Stimulated activated naive CD8-positive, alpha-beta T cell treated with anti-CD3 and anti-CD28 coated beads, Interleukin-15, amount 100 ng/mL, for 72 hours (primary cell): ENCODE results near the gene SEC24D.
A peak's percentile ranks its signal among the peaks of the same experiment; 100 is the strongest.
"Not testable (repeated sequence)": the region's sequence is repeated elsewhere in the genome, so short reads cannot be mapped to it uniquely, and the experiment has no call there.

ENCODE experiments used
- ATAC-seq: fragments of 150-1000 bp; cut with Tn5 transposase; 2 replicates; pipeline ENCODE4 v1.10.0; 2021; ENCODE audit warnings: mild to moderate bottlenecking, moderate library complexity
- DNase-seq, 2 donors: peaks; one replicate each; pipeline ENCODE4 v3.0.0; 2021 to 2022
- H3K27ac Mint-ChIP-seq, 2 donors: one replicate each; pipeline ENCODE4 v1.8.0; 2022; ENCODE audit warnings: mild to moderate bottlenecking in 2 of 2, mixed read lengths in 2 of 2, moderate library complexity in 2 of 2
- H3K27me3 Mint-ChIP-seq: one replicate; pipeline ENCODE4 v1.8.0; 2022; ENCODE audit warnings: mixed read lengths
- H3K4me1 Mint-ChIP-seq: one replicate; pipeline ENCODE4 v1.8.0; 2022; ENCODE audit warnings: mild to moderate bottlenecking, mixed read lengths
- H3K4me3 Mint-ChIP-seq, 2 donors: one replicate each; pipeline ENCODE4 v1.8.0; 2022; ENCODE audit warnings: mild to moderate bottlenecking in 2 of 2, mixed read lengths in 2 of 2, moderate library complexity in 1 of 2
- H3K9me3 Mint-ChIP-seq, 2 donors: one replicate each; pipeline ENCODE4 v1.8.0; 2022; ENCODE audit warnings: mixed read lengths in 2 of 2

SEC24D gene

GRCh38 chr4:118801895-118802575, 33.9 kb downstream of the SEC24D start:
- DNase-seq (no peak), ATAC-seq (no peak)
- Mint-ChIP-seq H3K9me3 (no peaks in the 10 kb centered on the region), H3K27me3 (no peaks in the 10 kb centered on the region), H3K4me1 (no peaks in the 10 kb centered on the region), H3K4me3 (no peak overlapping the region), H3K27ac (no peak overlapping the region)

DNA sequence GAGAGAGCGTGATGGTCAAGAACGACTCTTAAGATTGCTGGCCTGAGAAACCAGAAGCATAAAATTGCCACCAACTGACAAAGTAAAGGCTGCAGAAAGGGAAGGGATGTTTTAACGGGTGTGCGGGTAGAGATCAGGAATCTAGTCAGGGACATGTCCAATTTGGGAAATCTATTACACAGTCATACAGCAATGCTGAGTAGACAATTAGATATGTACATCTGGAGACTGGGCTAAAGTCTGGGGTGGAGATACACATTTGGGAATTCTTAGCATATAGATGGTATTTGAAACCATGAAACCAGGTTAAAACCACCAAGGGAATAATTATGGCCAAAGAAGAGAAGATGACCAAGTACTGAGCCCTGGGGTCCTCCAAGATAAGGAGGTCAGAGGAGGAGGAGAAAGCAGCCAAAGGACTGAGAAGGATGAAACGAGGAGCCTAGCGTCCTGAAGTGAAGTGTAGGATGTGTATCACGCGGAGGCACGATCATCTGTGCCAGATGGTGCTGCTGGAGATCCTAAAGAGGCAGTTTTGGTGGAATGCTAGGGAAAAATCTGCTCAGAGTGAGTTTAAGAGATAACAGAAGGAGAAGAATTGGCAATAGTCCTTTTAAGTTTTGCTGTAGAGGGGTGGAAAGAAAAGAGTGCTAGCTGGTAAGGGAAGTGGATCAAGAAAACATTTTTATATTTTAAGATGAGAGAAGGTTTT, 36.5 kb downstream of the SEC24D start:
- Mint-ChIP-seq H3K27me3 (no peaks in the 10 kb centered on the region), H3K27ac (peak overlapping the region in 1 of 2 donors; percentile 59)
- no peak for DNase-seq

GRCh38 chr4:118798658-118799057, 37.3 kb downstream of the SEC24D start:
- Mint-ChIP-seq H3K27me3 (no peaks in the 10 kb centered on the region), H3K4me1 (no peaks in the 10 kb centered on the region), H3K4me3 (no peak overlapping the region), H3K9me3 (no peaks in the 10 kb centered on the region), H3K27ac (no peak overlapping the region)
- DNase-seq (no peak), ATAC-seq (no peak)

More for the DNA sequence above, 36.5 kb downstream of the SEC24D start:
- Mint-ChIP-seq H3K9me3 (no peaks in the 10 kb centered on the region), H3K4me3 (no peak overlapping the region), H3K4me1 (no peaks in the 10 kb centered on the region)
- no peak for ATAC-seq

GRCh38 chr4:118797558-118798142, 38.3 kb downstream of the SEC24D start:
- DNase-seq (no peak), ATAC-seq (no peak)
- Mint-ChIP-seq H3K9me3 (no peaks in the 10 kb centered on the region), H3K4me1 (no peaks in the 10 kb centered on the region), H3K27me3 (no peaks in the 10 kb centered on the region), H3K4me3 (no peak overlapping the region), H3K27ac (no peak overlapping the region)

DNA sequence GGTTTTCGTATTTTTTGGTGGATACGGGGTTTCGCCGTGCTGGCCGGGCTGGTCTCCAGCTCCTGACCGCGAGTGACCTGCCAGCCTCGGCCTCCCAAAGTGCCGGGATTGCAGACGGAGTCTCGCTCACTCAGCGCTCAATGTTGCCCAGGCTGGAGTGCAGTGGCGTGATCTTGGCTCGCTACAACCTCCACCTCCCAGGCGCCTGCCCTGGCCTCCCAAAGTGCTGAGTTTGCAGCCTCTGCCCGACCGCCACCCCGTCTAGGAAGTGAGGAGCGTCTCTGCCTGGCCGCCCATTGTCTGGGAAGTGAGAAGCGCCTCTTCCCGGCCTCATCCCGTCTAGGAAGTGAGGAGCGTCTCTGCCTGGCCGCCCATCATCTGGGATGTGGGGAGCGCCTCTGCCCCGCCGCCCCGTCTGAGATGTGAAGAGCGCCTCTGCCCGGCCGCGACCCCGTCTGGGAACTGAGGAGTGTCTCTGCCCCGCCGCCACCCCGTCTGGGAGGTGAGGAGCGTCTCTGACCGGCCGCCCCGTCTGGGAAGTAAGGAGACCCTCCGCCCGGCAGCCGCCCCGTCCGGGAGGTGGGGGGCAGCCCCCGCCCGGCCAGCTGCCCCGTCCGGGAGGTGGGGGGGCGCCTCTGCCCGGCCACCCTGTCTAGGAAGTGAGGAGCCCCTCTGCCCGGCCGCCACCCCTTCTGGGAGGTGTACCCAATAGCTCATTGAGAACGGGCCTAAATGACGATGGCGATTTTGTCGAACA, 44.1 kb downstream of the SEC24D start:
- not testable (repeated sequence) for H3K27ac Mint-ChIP-seq, H3K4me3 Mint-ChIP-seq, ATAC-seq, H3K4me1 Mint-ChIP-seq, H3K27me3 Mint-ChIP-seq, H3K9me3 Mint-ChIP-seq, DNase-seq

DNA sequence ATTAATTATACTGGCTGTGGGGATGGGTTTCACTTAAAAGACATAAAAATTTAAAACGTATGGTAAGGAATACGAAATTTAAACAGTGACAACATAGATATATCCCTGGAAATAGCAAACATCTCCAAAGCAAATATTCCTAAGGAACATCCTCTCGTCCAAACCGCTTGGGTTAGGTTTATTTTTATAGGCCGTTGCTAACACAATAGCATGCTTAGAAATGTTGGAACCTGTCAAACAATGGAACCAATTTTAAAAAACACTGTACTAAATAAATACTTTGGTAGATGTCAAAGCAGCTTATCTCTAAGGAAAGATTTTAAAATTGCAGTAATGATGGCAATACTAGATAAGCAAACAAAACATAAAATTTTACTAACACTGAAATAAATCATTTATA, 45.4 kb downstream of the SEC24D start:
- no peaks in the 10 kb centered on the region for H3K27me3 Mint-ChIP-seq
- H3K4me1 Mint-ChIP-seq, result no peaks in the 10 kb centered on the region
- no peak overlapping the region for H3K4me3 Mint-ChIP-seq
- DNase-seq (no peak), ATAC-seq (no peak)
- no peak overlapping the region for H3K27ac Mint-ChIP-seq
- H3K9me3 Mint-ChIP-seq, result no peaks in the 10 kb centered on the region

DNA sequence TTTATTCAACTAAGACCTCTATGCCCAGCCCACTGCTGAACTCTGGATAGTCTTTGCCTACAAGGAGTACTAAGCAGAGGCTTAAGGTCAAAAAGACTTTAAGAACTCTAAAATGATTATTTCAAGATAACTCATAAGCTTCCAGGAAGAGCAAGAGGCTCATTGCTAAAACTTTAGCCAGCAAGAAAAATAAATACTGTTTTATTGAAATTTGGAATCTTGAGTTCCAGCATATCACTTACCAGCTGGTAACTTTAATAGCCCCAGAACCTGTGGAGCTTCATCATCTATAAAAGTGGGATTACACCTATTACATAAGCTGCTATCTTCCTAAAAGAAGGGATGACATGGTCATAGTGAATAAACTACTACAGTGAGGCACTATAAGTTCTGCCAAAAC, 47.0 kb downstream of the SEC24D start:
- no peak for DNase-seq
- Mint-ChIP-seq H3K4me3 (no peak overlapping the region), H3K27ac (no peak overlapping the region), H3K27me3 (no peaks in the 10 kb centered on the region), H3K9me3 (no peaks in the 10 kb centered on the region), H3K4me1 (no peaks in the 10 kb centered on the region)
- no peak for ATAC-seq

DNA sequence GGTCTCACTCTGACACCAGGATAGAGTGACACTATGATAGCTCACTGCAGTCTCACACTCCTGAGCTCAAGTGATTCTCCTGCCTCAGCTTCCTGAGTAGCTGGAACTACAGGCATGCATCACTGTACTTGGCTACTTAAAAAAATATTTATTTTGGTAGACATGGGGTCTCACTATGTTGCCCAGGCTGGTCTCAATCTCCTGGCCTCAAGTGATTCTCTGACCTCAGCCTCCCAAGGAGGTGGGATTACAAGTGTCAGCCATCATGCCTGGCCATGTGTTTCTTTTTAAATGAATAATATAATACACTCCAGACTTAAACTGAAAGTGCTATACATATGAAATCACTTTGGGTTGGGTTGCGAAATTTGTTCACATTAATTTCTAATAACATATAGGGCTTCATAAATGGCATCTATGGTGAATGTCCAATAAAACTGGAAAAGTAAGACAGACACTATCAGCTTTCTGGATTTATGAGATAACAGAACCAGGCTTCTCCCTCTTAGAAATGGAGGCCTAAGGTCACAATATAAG, 48.0 kb downstream of the SEC24D start:
- no peaks in the 10 kb centered on the region for H3K27me3 Mint-ChIP-seq
- no peaks in the 10 kb centered on the region for H3K4me1 Mint-ChIP-seq
- no peaks in the 10 kb centered on the region for H3K9me3 Mint-ChIP-seq
- no peak overlapping the region for H3K27ac Mint-ChIP-seq
- H3K4me3 Mint-ChIP-seq, result no peak overlapping the region
- DNase-seq, result no peak
- no peak for ATAC-seq

GRCh38 chr4:118784776-118785175, 51.1 kb downstream of the SEC24D start:
- Mint-ChIP-seq H3K27ac (no peak overlapping the region), H3K4me1 (no peaks in the 10 kb centered on the region), H3K27me3 (no peaks in the 10 kb centered on the region), H3K9me3 (peaks cover 6 to 13% of the 10 kb centered on the region in 2 donors), H3K4me3 (no peak overlapping the region)
- no peak for DNase-seq
- ATAC-seq, result no peak

DNA sequence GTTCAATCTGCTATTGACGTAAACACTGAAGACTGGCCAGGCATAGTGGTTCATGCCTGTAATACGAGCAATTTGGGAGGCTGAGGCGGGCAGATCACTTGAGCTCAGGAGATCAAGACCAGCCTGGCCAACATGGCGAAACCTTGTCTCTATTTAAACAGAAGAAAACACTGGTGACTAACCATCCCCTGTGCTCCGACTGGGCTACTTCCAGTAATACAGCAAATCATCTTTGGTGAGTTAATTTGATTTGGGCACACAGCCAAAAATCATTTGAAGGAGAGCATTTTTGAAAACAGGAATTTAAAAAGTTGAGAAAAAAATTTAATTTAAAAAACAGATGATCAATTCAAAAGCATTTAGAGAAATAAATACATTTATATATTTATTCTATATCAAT, 52.0 kb downstream of the SEC24D start:
- Mint-ChIP-seq H3K4me3 (no peak overlapping the region), H3K27ac (no peak overlapping the region), H3K9me3 (peaks cover 13% of the 10 kb centered on the region in 2 donors), H3K4me1 (no peaks in the 10 kb centered on the region), H3K27me3 (no peaks in the 10 kb centered on the region)
- ATAC-seq (no peak), DNase-seq (no peak)

- ATAC-seq, result not testable (repeated sequence)
Observed at GRCh38 chr4:118782886-118783285, 53.0 kb downstream of the SEC24D start.

GRCh38 chr4:118777649-118778048, 58.3 kb downstream of the SEC24D start:
- not testable (repeated sequence) for H3K4me3 Mint-ChIP-seq, DNase-seq, H3K27me3 Mint-ChIP-seq, H3K27ac Mint-ChIP-seq, ATAC-seq, H3K4me1 Mint-ChIP-seq
- peaks cover 13% of the 10 kb centered on the region in 2 donors for H3K9me3 Mint-ChIP-seq

More at GRCh38 chr4:118782886-118783285, 53.0 kb downstream of the SEC24D start:
- not testable (repeated sequence) for DNase-seq, H3K4me3 Mint-ChIP-seq, H3K27ac Mint-ChIP-seq, H3K4me1 Mint-ChIP-seq, H3K27me3 Mint-ChIP-seq
- peaks cover 13% of the 10 kb centered on the region in 2 donors for H3K9me3 Mint-ChIP-seq

DNA sequence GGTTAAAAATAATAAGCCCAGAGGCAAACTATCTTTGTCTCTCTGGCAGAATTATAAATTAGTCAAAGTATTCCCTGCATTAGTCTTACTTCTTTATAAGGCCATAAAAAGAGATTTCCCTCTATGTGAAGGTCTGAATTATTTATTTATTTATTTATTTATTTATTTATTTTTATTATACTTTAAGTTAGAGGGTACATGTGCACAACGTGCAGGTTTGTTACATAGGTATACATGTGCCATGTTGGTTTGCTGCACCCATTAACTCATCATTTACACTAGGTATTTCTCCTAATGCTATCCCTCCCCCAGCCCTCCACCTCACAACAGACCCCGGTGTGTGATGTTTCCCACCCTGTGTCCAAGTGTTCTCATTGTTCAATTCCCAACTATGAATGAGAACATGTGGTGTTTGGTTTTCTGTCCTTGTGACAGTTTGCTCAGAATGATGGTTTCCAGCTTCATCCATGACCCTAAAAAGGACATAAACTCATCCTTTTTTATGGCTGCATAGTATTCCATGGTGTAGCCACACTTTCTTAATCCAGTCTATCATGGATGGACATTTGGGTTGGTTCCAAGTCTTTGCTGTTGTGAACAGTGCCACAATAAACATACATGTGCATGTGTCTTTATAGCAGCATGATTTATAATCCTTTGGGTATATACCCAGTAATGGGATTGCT, 58.8 kb downstream of the SEC24D start:
- not testable (repeated sequence) for H3K4me3 Mint-ChIP-seq, H3K27ac Mint-ChIP-seq, DNase-seq, ATAC-seq, H3K4me1 Mint-ChIP-seq, H3K27me3 Mint-ChIP-seq
- peaks cover 13% of the 10 kb centered on the region in 2 donors for H3K9me3 Mint-ChIP-seq

DNA sequence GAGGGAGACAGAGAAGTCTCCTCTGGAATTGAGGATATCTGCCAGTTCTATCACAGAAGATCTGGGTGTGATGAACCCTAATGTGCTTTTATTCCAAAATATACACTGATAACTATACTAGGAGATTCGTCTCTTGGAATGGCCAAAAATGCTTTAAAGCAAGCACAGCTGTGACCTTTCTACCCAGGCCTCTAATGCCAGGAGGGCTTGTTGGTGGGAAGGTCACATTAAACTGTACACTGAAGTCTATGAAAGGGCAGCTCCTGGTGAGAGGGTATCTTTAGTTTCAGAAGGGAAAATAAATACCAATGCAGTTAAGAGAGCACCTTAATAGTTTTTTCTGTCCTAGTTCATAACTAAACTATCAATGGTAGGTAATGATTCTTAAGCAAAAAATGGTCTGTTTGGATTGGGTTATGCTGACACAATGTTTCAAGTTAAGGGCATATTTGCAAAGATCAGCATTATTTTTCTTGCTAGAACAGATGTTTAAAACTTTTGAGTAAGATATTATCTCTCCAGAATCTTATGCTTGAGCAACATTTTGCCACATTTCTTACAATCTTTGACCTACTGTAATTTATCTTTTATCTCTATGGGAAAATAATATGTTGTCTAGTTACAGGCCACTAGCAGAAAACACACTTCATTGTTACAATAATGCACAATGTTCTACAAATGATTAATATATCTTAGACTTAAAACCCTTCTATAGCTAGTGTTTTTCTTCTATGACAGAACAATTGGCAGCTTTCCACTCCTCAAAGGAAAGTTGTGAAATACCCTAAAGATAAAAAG, 59.6 kb downstream of the SEC24D start:
- no peaks in the 10 kb centered on the region for H3K27me3 Mint-ChIP-seq
- H3K4me1 Mint-ChIP-seq, result no peaks in the 10 kb centered on the region
- no peak for DNase-seq
- no peak overlapping the region for H3K4me3 Mint-ChIP-seq
- H3K27ac Mint-ChIP-seq, result no peak overlapping the region
- H3K9me3 Mint-ChIP-seq, result peaks cover 13% of the 10 kb centered on the region in 2 donors
- ATAC-seq, result no peak
